Measurements from ENCODE around the gene FAM120B.
A peak's percentile ranks its signal among the peaks of the same experiment; 100 is the strongest.
"Not testable (repeated sequence)": the region's sequence is repeated elsewhere in the genome, so short reads cannot be mapped to it uniquely, and the experiment has no call there.

Gene FAM120B

DNA sequence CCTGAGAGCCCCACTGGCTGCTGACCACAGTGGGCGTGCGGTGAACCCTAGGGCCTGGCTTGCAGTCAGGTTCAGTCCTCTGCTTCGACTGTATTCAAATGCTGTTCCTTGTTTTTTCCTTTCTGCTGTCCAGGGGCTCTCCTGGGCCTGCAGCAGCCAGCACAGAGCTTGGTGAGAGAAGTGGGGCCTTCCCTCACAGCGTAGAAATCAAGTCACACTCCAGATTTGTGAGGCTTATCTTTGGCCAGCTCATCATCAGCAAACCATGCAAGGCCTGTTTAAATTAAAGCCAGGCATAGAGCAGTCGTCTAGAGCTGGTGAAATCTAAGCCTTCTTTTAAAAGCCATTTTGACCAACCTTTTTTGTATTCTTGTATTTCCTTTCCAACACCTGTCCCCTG, 8.4 kb downstream of the FAM120B start:
- Histone ChIP-seq H3K9me3 (ENCODE audit: control insufficient read depth, low read length) (no peaks in the 10 kb centered on the region), H3K4me1 (ENCODE audit: control insufficient read depth, insufficient read depth, low read length) (peaks cover 9% of the 10 kb centered on the region), H3K36me3 (ENCODE audit: control insufficient read depth, insufficient read depth, low read length, severe bottlenecking) (peaks cover 25% of the 10 kb centered on the region), H3K27me3 (replicated peaks; ENCODE audit: control insufficient read depth, insufficient read depth, low read length) (no peaks in the 10 kb centered on the region), H3K9ac (ENCODE audit: low read length) (no peak overlapping the region), H3K4me3 (ENCODE audit: low read length) (no peak overlapping the region)
- DNase-seq (ENCODE audit: low read depth) = no peak

GRCh38 chr6:170316071-170316470, 9.5 kb downstream of the FAM120B start:
- no peak overlapping the region for H3K9ac ChIP-seq (ENCODE audit: low read length)
- DNase-seq (ENCODE audit: low read depth) = no peak
- peaks cover 4% of the 10 kb centered on the region for H3K4me1 ChIP-seq (ENCODE audit: control insufficient read depth, insufficient read depth, low read length)
- no peaks in the 10 kb centered on the region for H3K9me3 ChIP-seq (ENCODE audit: control insufficient read depth, low read length)
- no peak overlapping the region for H3K4me3 ChIP-seq (ENCODE audit: low read length)
- H3K36me3 ChIP-seq (ENCODE audit: control insufficient read depth, insufficient read depth, low read length, severe bottlenecking) = peaks cover 29% of the 10 kb centered on the region
- H3K27me3 ChIP-seq (replicated peaks; ENCODE audit: control insufficient read depth, insufficient read depth, low read length) = no peaks in the 10 kb centered on the region

GRCh38 chr6:170317076-170317475, 10.5 kb downstream of the FAM120B start:
- DNase-seq (ENCODE audit: low read depth) = no peak
- Histone ChIP-seq H3K4me3 (ENCODE audit: low read length) (no peak overlapping the region), H3K27me3 (replicated peaks; ENCODE audit: control insufficient read depth, insufficient read depth, low read length) (no peaks in the 10 kb centered on the region), H3K9ac (ENCODE audit: low read length) (no peak overlapping the region), H3K36me3 (ENCODE audit: control insufficient read depth, insufficient read depth, low read length, severe bottlenecking) (peaks cover 29% of the 10 kb centered on the region), H3K4me1 (ENCODE audit: control insufficient read depth, insufficient read depth, low read length) (peaks cover 4% of the 10 kb centered on the region), H3K9me3 (ENCODE audit: control insufficient read depth, low read length) (no peaks in the 10 kb centered on the region)

DNA sequence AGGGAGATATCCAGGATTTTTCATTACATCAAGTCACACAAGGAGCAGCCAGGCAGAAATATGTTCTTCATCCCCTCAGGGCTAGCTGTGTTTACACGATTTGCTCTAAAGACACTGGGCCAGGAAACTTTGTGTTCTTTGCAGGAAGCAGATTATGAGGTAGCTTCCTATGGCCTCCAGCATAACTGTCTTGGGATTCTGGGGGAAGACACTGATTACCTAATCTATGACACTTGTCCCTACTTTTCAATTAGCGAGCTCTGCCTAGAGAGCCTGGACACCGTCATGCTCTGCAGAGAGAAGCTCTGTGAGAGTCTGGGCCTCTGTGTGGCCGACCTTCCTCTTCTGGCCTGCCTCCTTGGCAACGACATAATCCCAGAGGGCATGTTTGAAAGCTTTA, 11.2 kb downstream of the FAM120B start:
- Histone ChIP-seq H3K9ac (ENCODE audit: low read length) (no peak overlapping the region), H3K4me3 (ENCODE audit: low read length) (no peak overlapping the region), H3K36me3 (ENCODE audit: control insufficient read depth, insufficient read depth, low read length, severe bottlenecking) (peaks cover 29% of the 10 kb centered on the region), H3K9me3 (ENCODE audit: control insufficient read depth, low read length) (no peaks in the 10 kb centered on the region), H3K27me3 (replicated peaks; ENCODE audit: control insufficient read depth, insufficient read depth, low read length) (no peaks in the 10 kb centered on the region), H3K4me1 (ENCODE audit: control insufficient read depth, insufficient read depth, low read length) (peaks cover 4% of the 10 kb centered on the region)
- no peak for DNase-seq (ENCODE audit: low read depth)

- DNase-seq (ENCODE audit: low read depth) = no peak
- Histone ChIP-seq H3K4me1 (ENCODE audit: control insufficient read depth, insufficient read depth, low read length) (no peaks in the 10 kb centered on the region), H3K9ac (ENCODE audit: low read length) (no peak overlapping the region), H3K27me3 (replicated peaks; ENCODE audit: control insufficient read depth, insufficient read depth, low read length) (no peaks in the 10 kb centered on the region), H3K9me3 (ENCODE audit: control insufficient read depth, low read length) (no peaks in the 10 kb centered on the region), H3K4me3 (ENCODE audit: low read length) (no peak overlapping the region), H3K36me3 (ENCODE audit: control insufficient read depth, insufficient read depth, low read length, severe bottlenecking) (peaks cover 72% of the 10 kb centered on the region)
These were observed 22.8 kb downstream of the FAM120B start for GRCh38 chr6:170329321-170329720.

DNA sequence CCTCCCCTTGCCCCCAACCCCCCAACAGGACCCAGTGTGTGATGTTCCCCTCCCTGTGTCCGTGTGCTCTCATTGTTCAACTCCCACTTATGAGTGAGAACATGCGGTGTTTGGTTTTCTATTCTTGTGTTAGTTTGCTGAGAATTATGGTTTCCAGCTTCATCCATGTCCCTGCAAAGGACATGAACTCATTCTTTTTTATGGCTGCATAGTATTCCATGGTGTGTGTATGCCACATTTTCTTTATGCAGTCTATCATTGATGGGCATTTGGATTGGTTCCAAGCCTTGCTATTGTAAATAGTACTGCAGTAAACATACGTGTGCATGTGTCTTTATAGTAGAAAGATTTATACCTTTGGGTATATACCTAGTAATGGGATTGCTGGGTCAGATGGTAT, 28.6 kb downstream of the FAM120B start:
- H3K27me3 ChIP-seq (replicated peaks; ENCODE audit: control insufficient read depth, insufficient read depth, low read length); H3K9me3 ChIP-seq (ENCODE audit: control insufficient read depth, low read length); H3K4me1 ChIP-seq (ENCODE audit: control insufficient read depth, insufficient read depth, low read length); DNase-seq (ENCODE audit: low read depth); H3K9ac ChIP-seq (ENCODE audit: low read length); H3K4me3 ChIP-seq (ENCODE audit: low read length): not testable (repeated sequence)
- H3K36me3 ChIP-seq (ENCODE audit: control insufficient read depth, insufficient read depth, low read length, severe bottlenecking) = peaks cover 34% of the 10 kb centered on the region

DNA sequence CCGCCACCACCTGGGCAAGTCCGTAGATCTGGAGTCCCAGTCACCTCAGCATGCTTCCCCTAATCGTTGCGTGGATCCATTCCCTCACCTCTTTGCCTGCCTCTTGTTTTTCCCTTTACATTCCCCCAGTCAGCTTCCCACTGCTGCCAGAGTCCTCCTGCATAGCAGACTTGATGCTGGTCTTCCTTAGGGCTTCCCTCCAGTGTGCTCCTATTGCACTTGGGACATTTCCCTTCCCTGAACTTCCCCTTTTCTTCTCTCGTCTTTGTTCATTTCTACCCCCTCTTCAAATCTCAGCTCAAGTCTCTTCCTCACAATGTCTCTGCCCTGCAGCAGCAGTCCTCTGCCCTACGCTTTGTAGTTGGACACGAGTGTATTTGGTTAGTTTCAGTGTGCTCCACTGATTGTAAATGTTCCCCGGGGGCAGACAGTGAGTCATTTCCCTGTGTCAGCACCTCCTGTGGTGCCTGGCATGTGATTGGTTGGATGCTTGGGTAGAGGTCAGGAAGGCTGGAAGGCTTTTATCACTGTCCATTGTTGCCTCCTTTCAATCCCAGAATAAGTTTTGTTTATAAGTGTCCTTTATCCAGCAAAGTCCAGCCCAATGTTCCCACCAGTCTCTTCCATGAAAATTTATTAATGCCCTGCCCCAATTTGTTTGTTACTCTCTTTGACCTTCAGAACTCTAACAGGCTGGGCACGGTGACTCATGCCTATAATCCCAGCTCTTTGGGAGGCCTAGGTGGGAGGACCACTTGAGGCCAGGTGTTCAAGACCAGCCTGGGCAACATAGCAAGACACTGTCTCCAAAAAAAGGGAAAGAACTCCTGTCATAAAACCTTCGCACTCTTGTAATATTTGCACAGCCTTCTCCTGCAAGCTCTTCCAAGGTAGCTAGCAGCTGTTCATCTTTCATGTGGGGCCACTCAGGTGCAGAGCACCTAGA, 38.3 kb downstream of the FAM120B start:
- Histone ChIP-seq H3K4me3 (ENCODE audit: low read length) (no peak overlapping the region), H3K9me3 (ENCODE audit: control insufficient read depth, low read length) (no peaks in the 10 kb centered on the region), H3K27me3 (replicated peaks; ENCODE audit: control insufficient read depth, insufficient read depth, low read length) (no peaks in the 10 kb centered on the region), H3K36me3 (ENCODE audit: control insufficient read depth, insufficient read depth, low read length, severe bottlenecking) (peaks cover 57% of the 10 kb centered on the region), H3K9ac (ENCODE audit: low read length) (no peak overlapping the region), H3K4me1 (ENCODE audit: control insufficient read depth, insufficient read depth, low read length) (peaks cover 9% of the 10 kb centered on the region)
- peak; percentile 13 for DNase-seq (ENCODE audit: low read depth)

GRCh38 chr6:170345662-170346061, 39.1 kb downstream of the FAM120B start:
- no peak for DNase-seq (ENCODE audit: low read depth)
- Histone ChIP-seq H3K4me3 (ENCODE audit: low read length) (no peak overlapping the region), H3K36me3 (ENCODE audit: control insufficient read depth, insufficient read depth, low read length, severe bottlenecking) (peaks cover 64% of the 10 kb centered on the region), H3K4me1 (ENCODE audit: control insufficient read depth, insufficient read depth, low read length) (peaks cover 9% of the 10 kb centered on the region), H3K9me3 (ENCODE audit: control insufficient read depth, low read length) (peaks cover 1% of the 10 kb centered on the region), H3K9ac (ENCODE audit: low read length) (no peak overlapping the region), H3K27me3 (replicated peaks; ENCODE audit: control insufficient read depth, insufficient read depth, low read length) (no peaks in the 10 kb centered on the region)

- no peak overlapping the region for H3K4me3 ChIP-seq (ENCODE audit: low read length)
- no peaks in the 10 kb centered on the region for H3K27me3 ChIP-seq (replicated peaks; ENCODE audit: control insufficient read depth, insufficient read depth, low read length)
- peaks cover 9% of the 10 kb centered on the region for H3K4me1 ChIP-seq (ENCODE audit: control insufficient read depth, insufficient read depth, low read length)
- H3K9ac ChIP-seq (ENCODE audit: low read length) = no peak overlapping the region
- peaks cover 70% of the 10 kb centered on the region for H3K36me3 ChIP-seq (ENCODE audit: control insufficient read depth, insufficient read depth, low read length, severe bottlenecking)
- no peak for DNase-seq (ENCODE audit: low read depth)
- peaks cover 10% of the 10 kb centered on the region for H3K9me3 ChIP-seq (ENCODE audit: control insufficient read depth, low read length)
These were observed 40.1 kb downstream of the FAM120B start for GRCh38 chr6:170346649-170347048.

- DNase-seq (ENCODE audit: low read depth) = no peak
- Histone ChIP-seq H3K9me3 (ENCODE audit: control insufficient read depth, low read length) (peaks cover 13% of the 10 kb centered on the region), H3K4me1 (ENCODE audit: control insufficient read depth, insufficient read depth, low read length) (peaks cover 9% of the 10 kb centered on the region), H3K9ac (ENCODE audit: low read length) (no peak overlapping the region), H3K27me3 (replicated peaks; ENCODE audit: control insufficient read depth, insufficient read depth, low read length) (no peaks in the 10 kb centered on the region), H3K36me3 (ENCODE audit: control insufficient read depth, insufficient read depth, low read length, severe bottlenecking) (peaks cover 72% of the 10 kb centered on the region), H3K4me3 (ENCODE audit: low read length) (no peak overlapping the region)
These were observed 40.5 kb downstream of the FAM120B start for GRCh38 chr6:170347091-170347490.

DNA sequence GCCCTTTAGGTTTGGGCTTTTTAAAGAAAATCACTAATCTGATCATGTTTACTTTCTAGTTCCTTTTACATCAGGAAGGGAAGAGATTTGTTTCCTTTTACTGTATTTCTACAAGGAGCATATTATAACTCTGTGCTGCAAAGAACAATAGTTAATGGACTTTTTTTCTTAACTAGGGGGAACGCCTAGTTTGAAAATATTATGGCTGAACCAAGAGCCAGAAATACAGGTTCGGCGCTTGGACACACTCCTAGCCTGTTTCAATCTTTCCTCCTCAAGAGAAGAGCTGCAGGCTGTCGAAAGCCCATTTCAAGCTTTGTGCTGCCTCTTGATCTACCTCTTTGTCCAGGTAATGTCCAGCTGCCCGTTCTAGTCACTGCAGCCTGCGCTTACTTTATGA, 41.4 kb downstream of the FAM120B start:
- Histone ChIP-seq H3K9me3 (ENCODE audit: control insufficient read depth, low read length) (peaks cover 13% of the 10 kb centered on the region), H3K9ac (ENCODE audit: low read length) (no peak overlapping the region), H3K4me3 (ENCODE audit: low read length) (no peak overlapping the region), H3K4me1 (ENCODE audit: control insufficient read depth, insufficient read depth, low read length) (peaks cover 9% of the 10 kb centered on the region), H3K36me3 (ENCODE audit: control insufficient read depth, insufficient read depth, low read length, severe bottlenecking) (peaks cover 63% of the 10 kb centered on the region), H3K27me3 (replicated peaks; ENCODE audit: control insufficient read depth, insufficient read depth, low read length) (no peaks in the 10 kb centered on the region)
- DNase-seq (ENCODE audit: low read depth) = no peak

Measured in adipocyte (in vitro differentiated cells).